ENCODE data around the gene RALGPS1. TPM values are rescaled to one million over a fixed set of nuclear protein-coding genes. Genes with fewer than 3 reads are reported as not detected.

Gene RALGPS1
- total and polyA plus RNA-seq, 2 donors (not counting 1 experiment from before 2014, with no cell fraction given): 19.7 to 39.9 TPM

DNA sequence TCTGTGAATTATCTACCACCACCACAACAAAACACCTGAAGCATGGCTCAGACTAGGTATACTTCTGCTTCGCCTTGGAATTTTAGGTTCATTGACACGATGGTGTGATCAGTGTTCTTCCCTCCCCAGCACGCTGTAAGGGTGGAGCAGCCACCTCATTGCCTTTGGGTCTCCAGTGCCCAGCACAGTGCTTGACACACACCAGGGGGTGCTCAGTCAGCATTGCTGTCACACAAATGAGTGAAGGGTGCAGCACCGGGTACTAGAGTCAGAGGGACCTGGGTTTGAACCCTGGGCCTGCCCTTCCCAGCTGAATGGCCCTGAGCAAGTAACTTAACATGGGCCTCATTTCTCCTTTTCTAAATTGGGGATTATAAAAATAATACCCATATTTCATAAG, 217.8 kb downstream of the RALGPS1 start:
- ATAC-seq (ENCODE audit: low read depth) (no peak), DNase-seq (no peak)
- Mint-ChIP-seq H3K4me1 (no peaks in the 10 kb centered on the region), H3K27me3 (no peaks in the 10 kb centered on the region), H3K9me3 (ENCODE audit: insufficient read depth) (no peaks in the 10 kb centered on the region), H3K27ac (no peak overlapping the region), H3K4me3 (no peak overlapping the region)
- intact Hi-C loops (cut with micrococcal nuclease): no loop called here
- Histone ChIP-seq H2AFZ (ENCODE audit: insufficient read depth, low read depth, low read length, poor library complexity, severe bottlenecking) (no peak overlapping the region), H4K20me1 (ENCODE audit: control insufficient read depth, insufficient read depth, low read length, poor library complexity, severe bottlenecking) (no peaks in the 10 kb centered on the region), H3K4me2 (replicated peaks; ENCODE audit: low read depth, low read length, poor library complexity, severe bottlenecking) (no peak overlapping the region), H3K4me3 (ENCODE audit: control extremely low read depth in 1 of 5, extremely low read depth in 1 of 5, insufficient read depth in 1 of 5, low read depth in 2 of 5, low read length in 4 of 5) (no peak overlapping the region), H3K9ac (ENCODE audit: low read length) (no peak overlapping the region), H3K36me3 (replicated peaks in 1 of 2; ENCODE audit: control extremely low read depth in 1 of 2, control insufficient read depth in 1 of 2, extremely low read depth in 1 of 2, insufficient read depth in 2 of 2, low read length in 1 of 2) (no peaks in the 10 kb centered on the region), H3K79me2 (ENCODE audit: control insufficient read depth, insufficient read depth, low read length) (no peaks in the 10 kb centered on the region), H3K27me3 (replicated peaks in 1 of 4; ENCODE audit: control extremely low read depth in 1 of 4, control insufficient read depth in 3 of 4, insufficient read depth in 4 of 4, low read length in 3 of 4) (no peaks in the 10 kb centered on the region), H3K4me1 (ENCODE audit: control insufficient read depth in 2 of 2, insufficient read depth in 2 of 2, low read length in 2 of 2) (no peaks in the 10 kb centered on the region), H3K9me3 (ENCODE audit: control extremely low read depth in 1 of 3, control insufficient read depth in 2 of 3, insufficient read depth in 1 of 3, low read length in 2 of 3) (no peaks in the 10 kb centered on the region), H3K27ac (ENCODE audit: low read length in 2 of 2) (no peak overlapping the region)
- CTCF ChIA-PET: interaction anchor here (1.7 kb wide), 1 partner anchor 66 kb away, joined by 3 read pairs; no protein-coding TSS in a partner anchor
- POLR2A ChIA-PET: no interaction called here
- 100% methylated on average over 4 of the region's 4 CpGs for WGBS (ENCODE audit: insufficient coverage)
- TF ChIP-seq, protein P1, sequence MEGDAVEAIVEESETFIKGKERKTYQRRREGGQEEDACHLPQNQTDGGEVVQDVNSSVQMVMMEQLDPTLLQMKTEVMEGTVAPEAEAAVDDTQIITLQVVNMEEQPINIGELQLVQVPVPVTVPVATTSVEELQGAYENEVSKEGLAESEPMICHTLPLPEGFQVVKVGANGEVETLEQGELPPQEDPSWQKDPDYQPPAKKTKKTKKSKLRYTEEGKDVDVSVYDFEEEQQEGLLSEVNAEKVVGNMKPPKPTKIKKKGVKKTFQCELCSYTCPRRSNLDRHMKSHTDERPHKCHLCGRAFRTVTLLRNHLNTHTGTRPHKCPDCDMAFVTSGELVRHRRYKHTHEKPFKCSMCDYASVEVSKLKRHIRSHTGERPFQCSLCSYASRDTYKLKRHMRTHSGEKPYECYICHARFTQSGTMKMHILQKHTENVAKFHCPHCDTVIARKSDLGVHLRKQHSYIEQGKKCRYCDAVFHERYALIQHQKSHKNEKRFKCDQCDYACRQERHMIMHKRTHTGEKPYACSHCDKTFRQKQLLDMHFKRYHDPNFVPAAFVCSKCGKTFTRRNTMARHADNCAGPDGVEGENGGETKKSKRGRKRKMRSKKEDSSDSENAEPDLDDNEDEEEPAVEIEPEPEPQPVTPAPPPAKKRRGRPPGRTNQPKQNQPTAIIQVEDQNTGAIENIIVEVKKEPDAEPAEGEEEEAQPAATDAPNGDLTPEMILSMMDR (IDR thresholded peaks at IDR 0.05): no peak
- no peak for TF ChIP-seq EZH2 (IDR thresholded peaks at IDR 0.05; ENCODE audit: borderline replicate concordance, insufficient read depth, low read depth, low read length, poor library complexity, severe bottlenecking)

DNA sequence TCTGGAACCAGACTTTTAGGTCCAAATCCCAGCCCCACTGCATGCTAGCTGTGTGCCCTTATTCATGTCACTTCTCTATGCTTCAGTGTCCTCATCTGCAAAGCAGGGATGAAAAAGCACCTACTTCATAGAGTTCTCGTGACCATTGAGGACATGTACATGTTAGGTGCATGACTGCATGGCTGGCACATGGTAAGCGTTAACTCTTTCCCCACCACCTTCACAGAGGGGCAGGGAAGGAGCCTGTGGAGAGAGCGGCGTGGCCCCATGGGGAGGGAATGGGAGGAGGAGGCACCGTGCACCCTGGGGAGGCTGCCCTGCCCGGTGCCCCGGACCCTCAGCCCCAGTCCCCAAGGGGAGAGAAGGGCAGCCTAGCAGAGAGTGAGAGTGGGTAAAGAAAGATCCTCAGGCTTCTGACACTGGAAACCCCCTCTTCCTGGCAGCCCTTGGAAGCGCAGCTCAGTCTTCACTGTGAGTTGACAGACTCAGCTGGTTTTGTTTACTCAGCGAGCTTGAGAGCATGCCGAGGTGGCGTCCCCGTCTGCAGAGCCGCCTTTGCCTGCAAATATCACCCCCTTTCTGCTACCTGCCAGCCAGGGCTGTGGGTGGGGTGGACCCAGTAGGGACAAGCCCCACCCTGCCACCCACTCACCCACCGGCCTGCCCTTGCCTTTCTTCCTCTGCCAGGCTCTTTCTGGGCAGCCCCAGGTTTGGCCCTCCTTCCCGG, 218.5 kb downstream of the RALGPS1 start:
- Histone ChIP-seq H2AFZ (ENCODE audit: insufficient read depth, low read depth, low read length, poor library complexity, severe bottlenecking) (no peak overlapping the region), H3K27me3 (replicated peaks in 1 of 4; ENCODE audit: control extremely low read depth in 1 of 4, control insufficient read depth in 3 of 4, insufficient read depth in 4 of 4, low read length in 3 of 4) (no peaks in the 10 kb centered on the region), H3K27ac (ENCODE audit: low read length in 2 of 2) (no peak overlapping the region), H3K79me2 (ENCODE audit: control insufficient read depth, insufficient read depth, low read length) (no peaks in the 10 kb centered on the region), H3K9me3 (ENCODE audit: control extremely low read depth in 1 of 3, control insufficient read depth in 2 of 3, insufficient read depth in 1 of 3, low read length in 2 of 3) (no peaks in the 10 kb centered on the region), H3K4me2 (replicated peaks; ENCODE audit: low read depth, low read length, poor library complexity, severe bottlenecking) (no peak overlapping the region), H3K36me3 (replicated peaks in 1 of 2; ENCODE audit: control extremely low read depth in 1 of 2, control insufficient read depth in 1 of 2, extremely low read depth in 1 of 2, insufficient read depth in 2 of 2, low read length in 1 of 2) (no peaks in the 10 kb centered on the region), H3K9ac (ENCODE audit: low read length) (no peak overlapping the region), H3K4me3 (ENCODE audit: control extremely low read depth in 1 of 5, extremely low read depth in 1 of 5, insufficient read depth in 1 of 5, low read depth in 2 of 5, low read length in 4 of 5) (no peak overlapping the region), H3K4me1 (ENCODE audit: control insufficient read depth in 2 of 2, insufficient read depth in 2 of 2, low read length in 2 of 2) (no peaks in the 10 kb centered on the region), H4K20me1 (ENCODE audit: control insufficient read depth, insufficient read depth, low read length, poor library complexity, severe bottlenecking) (no peaks in the 10 kb centered on the region)
- TF ChIP-seq EZH2 (IDR thresholded peaks at IDR 0.05; ENCODE audit: borderline replicate concordance, insufficient read depth, low read depth, low read length, poor library complexity, severe bottlenecking): no peak
- TF ChIP-seq, protein P1 (IDR thresholded peaks at IDR 0.05): no peak
- CTCF ChIA-PET: no interaction called here
- H3K4me3 Mint-ChIP-seq: no peak overlapping the region
- DNase-seq: no peak
- POLR2A ChIA-PET: no interaction called here
- H3K27ac Mint-ChIP-seq: no peak overlapping the region
- no peaks in the 10 kb centered on the region for H3K4me1 Mint-ChIP-seq
- no peaks in the 10 kb centered on the region for H3K27me3 Mint-ChIP-seq
- intact Hi-C loops (cut with micrococcal nuclease): no loop called here
- H3K9me3 Mint-ChIP-seq (ENCODE audit: insufficient read depth): no peaks in the 10 kb centered on the region
- WGBS (ENCODE audit: insufficient coverage): 94% methylated on average over 6 of the region's 15 CpGs
- no peak for ATAC-seq (ENCODE audit: low read depth)

All from B cell (primary cell).